SU-DHL-6 (cell line): Measurements from ENCODE around the gene GLG1.
"Not testable (repeated sequence)": the region's sequence is repeated elsewhere in the genome, so short reads cannot be mapped to it uniquely, and the experiment has no call there.

Experiments used
- EZH2phosphoT487 ChIP-seq: fragments of 200-600 bp; sonication (generic), shearing (Covaris generic); conservative IDR thresholded peaks from 2 replicates; pipeline ENCODE4 v1.6.1; 2018; ENCODE audit warnings: mild to moderate bottlenecking, antibody characterized with exemption, low read length, moderate library complexity, mixed read lengths
- TF ChIP-seq, protein P1 (sequence below): fragments of 200-600 bp; sonication (generic); IDR thresholded peaks from one replicate; pipeline ENCODE4 v1.5.1; 2017; ENCODE audit warnings: antibody characterized with exemption, mild to moderate bottlenecking, low read length, moderate library complexity; ENCODE audit not compliant: insufficient read depth, poor library complexity, severe bottlenecking

GRCh38 chr16:74542911-74543578, 63.9 kb downstream of the GLG1 start:
- TF ChIP-seq, protein P1, sequence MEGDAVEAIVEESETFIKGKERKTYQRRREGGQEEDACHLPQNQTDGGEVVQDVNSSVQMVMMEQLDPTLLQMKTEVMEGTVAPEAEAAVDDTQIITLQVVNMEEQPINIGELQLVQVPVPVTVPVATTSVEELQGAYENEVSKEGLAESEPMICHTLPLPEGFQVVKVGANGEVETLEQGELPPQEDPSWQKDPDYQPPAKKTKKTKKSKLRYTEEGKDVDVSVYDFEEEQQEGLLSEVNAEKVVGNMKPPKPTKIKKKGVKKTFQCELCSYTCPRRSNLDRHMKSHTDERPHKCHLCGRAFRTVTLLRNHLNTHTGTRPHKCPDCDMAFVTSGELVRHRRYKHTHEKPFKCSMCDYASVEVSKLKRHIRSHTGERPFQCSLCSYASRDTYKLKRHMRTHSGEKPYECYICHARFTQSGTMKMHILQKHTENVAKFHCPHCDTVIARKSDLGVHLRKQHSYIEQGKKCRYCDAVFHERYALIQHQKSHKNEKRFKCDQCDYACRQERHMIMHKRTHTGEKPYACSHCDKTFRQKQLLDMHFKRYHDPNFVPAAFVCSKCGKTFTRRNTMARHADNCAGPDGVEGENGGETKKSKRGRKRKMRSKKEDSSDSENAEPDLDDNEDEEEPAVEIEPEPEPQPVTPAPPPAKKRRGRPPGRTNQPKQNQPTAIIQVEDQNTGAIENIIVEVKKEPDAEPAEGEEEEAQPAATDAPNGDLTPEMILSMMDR, result not testable (repeated sequence)
- TF ChIP-seq EZH2phosphoT487, result not testable (repeated sequence)
